OCI-LY1 (cell line): ENCODE data around the gene LRP6.

Source experiments
- H2AFZ ChIP-seq: fragments of 200-600 bp; sonication (generic), shearing (Covaris generic); 2 replicates; pipeline ENCODE4 v1.6.0; 2014; ENCODE audit warnings: antibody characterized with exemption, mild to moderate bottlenecking, low read length
- H3F3A ChIP-seq: fragments of 200-600 bp; sonication (generic), shearing (Covaris generic); 2 replicates; pipeline ENCODE4 v1.6.0; 2014; ENCODE audit warnings: mild to moderate bottlenecking, antibody characterized with exemption, low read length, moderate library complexity; ENCODE audit not compliant: insufficient read depth
- H3K27ac ChIP-seq: fragments of 200-600 bp; sonication (generic); 2 replicates; pipeline ENCODE4 v1.5.1; 2014; ENCODE audit warnings: low read length, mixed run types, mild to moderate bottlenecking, low read depth; ENCODE audit not compliant: poor library complexity, severe bottlenecking
- H3K27me3 ChIP-seq: fragments of 200-600 bp; sonication (generic); 2 replicates; pipeline ENCODE4 v1.6.0; 2014; ENCODE audit warnings: antibody characterized with exemption, mild to moderate bottlenecking, low read length, moderate library complexity; ENCODE audit not compliant: insufficient read depth
- H3K36me3 ChIP-seq: fragments of 200-600 bp; sonication (generic); 2 replicates; pipeline ENCODE4 v1.6.1; 2014; ENCODE audit warnings: mild to moderate bottlenecking, antibody characterized with exemption, low read length, moderate library complexity, mixed read lengths; ENCODE audit not compliant: insufficient read depth
- H3K4me1 ChIP-seq: fragments of 200-600 bp; sonication (generic); 2 replicates; pipeline ENCODE4 v1.5.1; 2014; ENCODE audit warnings: mild to moderate bottlenecking, low read length, moderate library complexity; ENCODE audit not compliant: insufficient read depth, severe bottlenecking
- H3K4me2 ChIP-seq: fragments of 200-600 bp; sonication (generic), shearing (Covaris generic); 2 replicates; pipeline ENCODE4 v1.6.1; 2014; ENCODE audit warnings: low read length
- H3K4me3 ChIP-seq: fragments of 200-600 bp; sonication (generic); 2 replicates; pipeline ENCODE4 v1.5.1; 2014; ENCODE audit warnings: low read length, low read depth, mild to moderate bottlenecking, mixed read lengths; ENCODE audit not compliant: poor library complexity, severe bottlenecking
- H3K79me2 ChIP-seq: fragments of 200-600 bp; shearing (Covaris generic); 2 replicates; pipeline ENCODE4 v1.6.1; 2016; ENCODE audit warnings: mixed run types, low read length, mixed read lengths; ENCODE audit not compliant: insufficient read depth
- H3K9ac ChIP-seq: fragments of 200-600 bp; sonication (generic), shearing (Covaris generic); 2 replicates; pipeline ENCODE4 v1.6.1; 2014; ENCODE audit warnings: mild to moderate bottlenecking, low read length, mixed read lengths
- H3K9me2 ChIP-seq: fragments of 200-600 bp; sonication (generic), shearing (Covaris generic); 2 replicates; pipeline ENCODE4 v1.6.1; 2014; ENCODE audit warnings: low read depth, mild to moderate bottlenecking, low read length, mixed read lengths
- H3K9me3 ChIP-seq: fragments of 200-600 bp; shearing (Covaris generic); 2 replicates; pipeline ENCODE4 v1.6.1; 2014; ENCODE audit warnings: low read length, mixed read lengths
- H4K20me1 ChIP-seq: fragments of 200-600 bp; sonication (generic), shearing (Covaris generic); 2 replicates; pipeline ENCODE4 v1.6.0; 2016; ENCODE audit warnings: mild to moderate bottlenecking, low read length; ENCODE audit not compliant: insufficient read depth
- CTCF ChIP-seq: fragments of 200-600 bp; sonication (generic), shearing (Covaris generic); IDR thresholded peaks from 2 replicates; pipeline ENCODE4 v1.5.1; 2017; ENCODE audit warnings: mild to moderate bottlenecking, antibody characterized with exemption, low read length, moderate library complexity, mixed read lengths
- EZH2 ChIP-seq: fragments of 200-600 bp; sonication (generic), shearing (Covaris generic); IDR thresholded peaks from 2 replicates; pipeline ENCODE4 v1.8.0; 2017; ENCODE audit warnings: borderline replicate concordance, mixed run types, mild to moderate bottlenecking, antibody characterized with exemption, low read length, moderate library complexity, mixed read lengths

The LRP6 gene

GRCh38 chr12:12128670-12129069, 138.2 kb downstream of the LRP6 start:
- no peak overlapping the region for H3K4me2 ChIP-seq
- H2AFZ ChIP-seq, result no peak overlapping the region
- no peak overlapping the region for H3K27ac ChIP-seq
- no peaks in the 10 kb centered on the region for H3K9me3 ChIP-seq
- H4K20me1 ChIP-seq, result no peaks in the 10 kb centered on the region
- no peak overlapping the region for H3K4me3 ChIP-seq
- H3K9ac ChIP-seq, result no peak overlapping the region
- no peaks in the 10 kb centered on the region for H3K36me3 ChIP-seq
- H3K9me2 ChIP-seq, result no peaks in the 10 kb centered on the region
- TF ChIP-seq EZH2 (no peak), CTCF (no peak)
- H3K27me3 ChIP-seq, result no peaks in the 10 kb centered on the region
- no peaks in the 10 kb centered on the region for H3K79me2 ChIP-seq
- H3K4me1 ChIP-seq, result no peaks in the 10 kb centered on the region
- H3F3A ChIP-seq, result no peaks in the 10 kb centered on the region

- H2AFZ ChIP-seq, result no peak overlapping the region
- H3K9ac ChIP-seq, result no peak overlapping the region
- no peak overlapping the region for H3K4me3 ChIP-seq
- H3K9me2 ChIP-seq, result no peaks in the 10 kb centered on the region
- H3K9me3 ChIP-seq, result no peaks in the 10 kb centered on the region
- no peaks in the 10 kb centered on the region for H4K20me1 ChIP-seq
- H3K27me3 ChIP-seq, result no peaks in the 10 kb centered on the region
- H3K4me2 ChIP-seq, result no peak overlapping the region
- no peaks in the 10 kb centered on the region for H3F3A ChIP-seq
- TF ChIP-seq CTCF (no peak), EZH2 (no peak)
- no peaks in the 10 kb centered on the region for H3K79me2 ChIP-seq
- no peaks in the 10 kb centered on the region for H3K36me3 ChIP-seq
- no peak overlapping the region for H3K27ac ChIP-seq
- no peaks in the 10 kb centered on the region for H3K4me1 ChIP-seq
These were observed 139.5 kb downstream of the LRP6 start for GRCh38 chr12:12127304-12127703.

- Histone ChIP-seq H3K4me3 (no peak overlapping the region), H4K20me1 (no peaks in the 10 kb centered on the region), H3K27me3 (no peaks in the 10 kb centered on the region), H3K9me2 (no peaks in the 10 kb centered on the region), H3K9me3 (no peaks in the 10 kb centered on the region), H3F3A (no peaks in the 10 kb centered on the region), H3K4me1 (no peaks in the 10 kb centered on the region), H3K36me3 (no peaks in the 10 kb centered on the region), H3K79me2 (no peaks in the 10 kb centered on the region), H3K4me2 (no peak overlapping the region), H3K9ac (no peak overlapping the region), H3K27ac (no peak overlapping the region), H2AFZ (no peak overlapping the region)
- TF ChIP-seq CTCF (no peak), EZH2 (no peak)
These were observed 140.3 kb downstream of the LRP6 start for GRCh38 chr12:12126551-12126950.
